Tibial artery (tissue), 4 donors: ENCODE data around the gene TTC23.

ENCODE experiments used
- DNase-seq, 2 donors: peaks; one replicate each; pipeline ENCODE4 v3.0.0-alpha.2; 2019
- H3K27ac ChIP-seq, 2 donors: fragments of 200-600 bp; sonication (generic) in 1 of 2; 1 replicate in 1 of 2; 2 replicates in 1 of 2; pipeline ENCODE4 v1.5.1; 2018 to 2019; ENCODE audit warnings: mild to moderate bottlenecking in 1 of 2
- H3K27me3 ChIP-seq, 2 donors: fragments of 200-600 bp; sonication (generic) in 1 of 2; one replicate each; pipeline versions ENCODE4 v1.5.1 to v1.6.0; 2016 to 2019
- H3K36me3 ChIP-seq, 3 donors: fragments of 200-600 bp; sonication (generic) in 2 of 3; one replicate each; pipeline ENCODE4 v1.5.1; 2016 to 2019; ENCODE audit warnings: mild to moderate bottlenecking in 2 of 3
- H3K4me1 ChIP-seq, 4 donors: fragments of 200-600 bp; sonication (generic) in 2 of 4; 1 replicate in 3 of 4; 2 replicates in 1 of 4; pipeline ENCODE4 v1.5.1; 2016 to 2019
- H3K4me3 ChIP-seq, 2 donors: fragments of 200-600 bp; sonication (generic) in 1 of 2; 1 replicate in 1 of 2; 2 replicates in 1 of 2; pipeline ENCODE4 v1.5.1; 2018 to 2019; ENCODE audit warnings: mild to moderate bottlenecking in 2 of 2
- H3K9me3 ChIP-seq, 3 donors: fragments of 200-600 bp; sonication (generic) in 1 of 3; one replicate each; pipeline ENCODE4 v1.5.1; 2016 to 2019
- CTCF ChIP-seq, 2 experiments: fragments of 200-600 bp in 1 of 2; fragments of 450-650 bp in 1 of 2; IDR thresholded peaks; one replicate each; pipeline ENCODE4 v1.5.1; 2017 to 2019; ENCODE audit warnings: antibody characterized with exemption in 2 of 2, mild to moderate bottlenecking in 1 of 2, moderate library complexity in 1 of 2
- intact Hi-C: fragments of 100-400 bp; cut with DNase I; formaldehyde crosslinking; loops from one replicate; pipeline ENCODE4 v1.15.0; 2023; ENCODE audit warnings: low total_unique reads

Gene TTC23

GRCh38 chr15:99132634-99133287 lies 116.6 kb downstream of the TTC23 start:
- intact Hi-C loops = no loop called here
- no peak overlapping the region for H3K27ac ChIP-seq
- TF ChIP-seq CTCF (IDR thresholded peaks at IDR 0.05) = no peak
- no peak overlapping the region for H3K4me3 ChIP-seq
- no peaks in the 10 kb centered on the region for H3K27me3 ChIP-seq
- peaks cover 50 to 73% (median 65%) of the 10 kb centered on the region in 3 donors for H3K36me3 ChIP-seq
- no peaks in the 10 kb centered on the region for H3K9me3 ChIP-seq
- no peak for DNase-seq
- peaks cover 0 to 32% (median 17%) of the 10 kb centered on the region in 4 donors for H3K4me1 ChIP-seq

GRCh38 chr15:99132122-99132521 lies 117.3 kb downstream of the TTC23 start:
- TF ChIP-seq CTCF (IDR thresholded peaks at IDR 0.05) = no peak
- intact Hi-C loops = no loop called here
- H3K27me3 ChIP-seq = no peaks in the 10 kb centered on the region
- no peaks in the 10 kb centered on the region for H3K9me3 ChIP-seq
- no peak overlapping the region for H3K4me3 ChIP-seq
- peaks cover 51 to 71% (median 65%) of the 10 kb centered on the region in 3 donors for H3K36me3 ChIP-seq
- peaks cover 0 to 32% (median 17%) of the 10 kb centered on the region in 4 donors for H3K4me1 ChIP-seq
- DNase-seq = no peak
- no peak overlapping the region for H3K27ac ChIP-seq

GRCh38 chr15:99131441-99132023 lies 117.8 kb downstream of the TTC23 start:
- Histone ChIP-seq H3K36me3 (peaks cover 49 to 65% (median 62%) of the 10 kb centered on the region in 3 donors), H3K4me1 (peaks cover 0 to 35% (median 17%) of the 10 kb centered on the region in 4 donors), H3K27ac (no peak overlapping the region), H3K9me3 (no peaks in the 10 kb centered on the region), H3K27me3 (no peaks in the 10 kb centered on the region), H3K4me3 (no peak overlapping the region)
- TF ChIP-seq CTCF (IDR thresholded peaks at IDR 0.05) = no peak
- intact Hi-C loops = no loop called here
- peak in 1 of 2 donors; percentile 67 for DNase-seq

GRCh38 chr15:99130765-99131440 lies 118.5 kb downstream of the TTC23 start:
- H3K27me3 ChIP-seq = no peaks in the 10 kb centered on the region
- intact Hi-C loops = no loop called here
- H3K27ac ChIP-seq = no peak overlapping the region
- peaks cover 43 to 61% (median 57%) of the 10 kb centered on the region in 3 donors for H3K36me3 ChIP-seq
- no peak overlapping the region for H3K4me3 ChIP-seq
- H3K4me1 ChIP-seq = peaks cover 0 to 40% (median 20%) of the 10 kb centered on the region in 4 donors
- TF ChIP-seq CTCF (IDR thresholded peaks at IDR 0.05) = no peak
- no peaks in the 10 kb centered on the region for H3K9me3 ChIP-seq
- no peak for DNase-seq

- no peaks in the 10 kb centered on the region for H3K27me3 ChIP-seq
- peaks cover 0 to 40% (median 20%) of the 10 kb centered on the region in 4 donors for H3K4me1 ChIP-seq
- intact Hi-C loops = no loop called here
- no peak for DNase-seq
- TF ChIP-seq CTCF (IDR thresholded peaks at IDR 0.05) = no peak
- H3K4me3 ChIP-seq = no peak overlapping the region
- no peak overlapping the region for H3K27ac ChIP-seq
- H3K36me3 ChIP-seq = peaks cover 43 to 61% (median 57%) of the 10 kb centered on the region in 3 donors
- H3K9me3 ChIP-seq = no peaks in the 10 kb centered on the region
These were observed 119.1 kb downstream of the TTC23 start for GRCh38 chr15:99130314-99130713.
